ENCODE data around the gene BAZ1B.

The BAZ1B gene

DNA sequence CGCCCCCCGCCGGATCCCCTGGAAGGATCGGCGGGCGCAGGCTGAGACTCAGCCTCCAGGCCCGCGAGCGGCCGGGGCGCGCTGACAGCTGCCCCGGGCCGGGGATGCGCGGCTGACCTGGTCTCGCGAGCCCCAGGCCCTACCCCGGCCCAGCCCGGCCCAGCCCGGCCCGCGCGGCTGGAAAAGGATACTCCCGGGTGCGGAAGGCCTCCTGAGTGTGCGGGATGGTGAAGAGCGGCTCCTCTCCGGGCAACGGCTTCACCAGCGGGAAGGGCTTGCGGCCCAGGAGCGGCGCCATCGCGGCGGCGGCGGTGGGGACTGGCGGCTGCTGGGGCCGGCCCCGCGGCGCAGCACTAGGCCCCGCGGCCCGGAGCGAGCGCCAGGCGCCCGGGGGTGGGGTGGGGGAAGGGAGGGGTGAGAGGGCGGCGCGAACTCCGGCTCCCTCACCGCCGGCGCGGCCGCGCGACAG is 423 bp downstream of the BAZ1B start:
- peaks cover 22% of the 10 kb centered on the region for H4K20me1 ChIP-seq (ENCODE audit: low read depth, low read length)
- peak overlapping the region; percentile 92 for H3K4me2 ChIP-seq (ENCODE audit: low read depth, low read length, poor library complexity, severe bottlenecking)
- peaks cover 31% of the 10 kb centered on the region for H3F3A ChIP-seq (ENCODE audit: insufficient read depth)
- H2AFZ ChIP-seq (ENCODE audit: low read depth, low read length, severe bottlenecking), result no peak overlapping the region
- H3K9me3 ChIP-seq (ENCODE audit: insufficient read depth, low read length), result no peaks in the 10 kb centered on the region
- peak overlapping the region; percentile 81 for H3K27ac ChIP-seq (ENCODE audit: low read depth, low read length)
- peaks cover 22% of the 10 kb centered on the region for H3K36me3 ChIP-seq (ENCODE audit: low read length)
- no peaks in the 10 kb centered on the region for H3K27me3 ChIP-seq (ENCODE audit: low read length)
- peaks cover 56% of the 10 kb centered on the region for H3K79me2 ChIP-seq (ENCODE audit: insufficient read depth, low read length)
- TF ChIP-seq, protein P1, sequence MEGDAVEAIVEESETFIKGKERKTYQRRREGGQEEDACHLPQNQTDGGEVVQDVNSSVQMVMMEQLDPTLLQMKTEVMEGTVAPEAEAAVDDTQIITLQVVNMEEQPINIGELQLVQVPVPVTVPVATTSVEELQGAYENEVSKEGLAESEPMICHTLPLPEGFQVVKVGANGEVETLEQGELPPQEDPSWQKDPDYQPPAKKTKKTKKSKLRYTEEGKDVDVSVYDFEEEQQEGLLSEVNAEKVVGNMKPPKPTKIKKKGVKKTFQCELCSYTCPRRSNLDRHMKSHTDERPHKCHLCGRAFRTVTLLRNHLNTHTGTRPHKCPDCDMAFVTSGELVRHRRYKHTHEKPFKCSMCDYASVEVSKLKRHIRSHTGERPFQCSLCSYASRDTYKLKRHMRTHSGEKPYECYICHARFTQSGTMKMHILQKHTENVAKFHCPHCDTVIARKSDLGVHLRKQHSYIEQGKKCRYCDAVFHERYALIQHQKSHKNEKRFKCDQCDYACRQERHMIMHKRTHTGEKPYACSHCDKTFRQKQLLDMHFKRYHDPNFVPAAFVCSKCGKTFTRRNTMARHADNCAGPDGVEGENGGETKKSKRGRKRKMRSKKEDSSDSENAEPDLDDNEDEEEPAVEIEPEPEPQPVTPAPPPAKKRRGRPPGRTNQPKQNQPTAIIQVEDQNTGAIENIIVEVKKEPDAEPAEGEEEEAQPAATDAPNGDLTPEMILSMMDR (IDR thresholded peaks at IDR 0.05; ENCODE audit: insufficient read depth, low read length, poor library complexity, severe bottlenecking), result no peak
- TF ChIP-seq EZH2phosphoT487 (conservative IDR thresholded peaks at IDR 0.05; ENCODE audit: low read length), result no peak
- H3K9me2 ChIP-seq (replicated peaks; ENCODE audit: insufficient read depth, low read length), result no peaks in the 10 kb centered on the region
- peak overlapping the region; percentile 99 for H3K9ac ChIP-seq (ENCODE audit: low read length)
- H3K4me3 ChIP-seq (ENCODE audit: insufficient read depth, low read length, poor library complexity, severe bottlenecking), result peak overlapping the region; percentile 72

- Histone ChIP-seq H3F3A (ENCODE audit: insufficient read depth) (peaks cover 26% of the 10 kb centered on the region), H2AFZ (ENCODE audit: low read depth, low read length, severe bottlenecking) (no peak overlapping the region), H3K4me2 (ENCODE audit: low read depth, low read length, poor library complexity, severe bottlenecking) (peak overlapping the region; percentile 92), H3K27ac (ENCODE audit: low read depth, low read length) (peak overlapping the region; percentile 81), H3K27me3 (ENCODE audit: low read length) (no peaks in the 10 kb centered on the region), H3K79me2 (ENCODE audit: insufficient read depth, low read length) (peaks cover 63% of the 10 kb centered on the region), H3K9ac (ENCODE audit: low read length) (peak overlapping the region; percentile 99), H4K20me1 (ENCODE audit: low read depth, low read length) (peaks cover 22% of the 10 kb centered on the region), H3K36me3 (ENCODE audit: low read length) (peaks cover 26% of the 10 kb centered on the region), H3K9me2 (replicated peaks; ENCODE audit: insufficient read depth, low read length) (no peaks in the 10 kb centered on the region), H3K4me3 (ENCODE audit: insufficient read depth, low read length, poor library complexity, severe bottlenecking) (peak overlapping the region; percentile 72), H3K9me3 (ENCODE audit: insufficient read depth, low read length) (no peaks in the 10 kb centered on the region)
- TF ChIP-seq EZH2phosphoT487 (conservative IDR thresholded peaks at IDR 0.05; ENCODE audit: low read length), result no peak
- TF ChIP-seq, protein P1 (IDR thresholded peaks at IDR 0.05; ENCODE audit: insufficient read depth, low read length, poor library complexity, severe bottlenecking), result no peak
Observed at GRCh38 chr7:73520673-73521635, 1.1 kb downstream of the BAZ1B start.

DNA sequence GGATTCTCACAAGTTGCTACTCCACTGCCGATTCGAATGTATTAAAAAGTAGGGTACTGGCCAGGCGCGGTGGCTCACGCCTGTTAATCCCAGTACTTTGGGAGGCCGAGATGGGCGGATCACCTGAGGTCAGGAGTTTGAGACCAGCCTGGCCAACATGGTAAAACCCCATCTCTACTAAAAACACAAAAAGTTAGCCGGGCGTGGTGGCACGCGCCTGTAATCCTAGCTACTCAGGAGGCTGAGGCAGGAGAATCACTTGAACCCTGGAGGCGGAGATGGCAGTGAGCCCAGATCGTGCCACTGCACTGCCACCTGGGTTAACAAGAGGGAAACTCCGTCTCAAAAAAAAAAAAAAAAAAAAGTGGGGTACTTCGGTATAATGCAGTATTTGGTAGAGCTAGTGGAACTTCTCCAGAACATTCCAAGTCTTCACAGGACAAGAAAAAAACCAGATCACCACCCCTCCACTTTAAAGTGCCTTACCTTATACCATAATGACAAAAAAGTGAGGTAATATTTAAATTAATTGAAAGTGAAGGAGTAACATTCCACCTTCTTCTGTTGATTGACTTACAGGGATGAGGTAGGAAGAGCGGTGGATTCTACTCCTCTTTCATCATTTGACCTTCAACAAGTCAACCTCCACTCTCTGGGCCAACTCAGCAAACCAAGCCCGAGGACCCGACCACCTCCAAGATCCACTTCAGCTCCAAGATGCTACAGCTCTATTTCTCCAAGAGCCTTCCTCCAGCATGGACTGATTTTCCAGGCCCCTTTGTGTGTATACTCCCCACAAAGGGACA is 2.0 kb downstream of the BAZ1B start:
- Histone ChIP-seq H3K79me2 (ENCODE audit: insufficient read depth, low read length) (peaks cover 72% of the 10 kb centered on the region), H3K4me3 (ENCODE audit: insufficient read depth, low read length, poor library complexity, severe bottlenecking) (peak overlapping the region; percentile 72), H3K9ac (ENCODE audit: low read length) (peak overlapping the region; percentile 99), H3K4me2 (ENCODE audit: low read depth, low read length, poor library complexity, severe bottlenecking) (peak overlapping the region; percentile 92), H3K9me2 (replicated peaks; ENCODE audit: insufficient read depth, low read length) (no peaks in the 10 kb centered on the region), H3F3A (ENCODE audit: insufficient read depth) (peaks cover 18% of the 10 kb centered on the region), H4K20me1 (ENCODE audit: low read depth, low read length) (peaks cover 22% of the 10 kb centered on the region), H3K27me3 (ENCODE audit: low read length) (no peaks in the 10 kb centered on the region), H3K9me3 (ENCODE audit: insufficient read depth, low read length) (no peaks in the 10 kb centered on the region), H2AFZ (ENCODE audit: low read depth, low read length, severe bottlenecking) (no peak overlapping the region), H3K27ac (ENCODE audit: low read depth, low read length) (peak overlapping the region; percentile 81), H3K36me3 (ENCODE audit: low read length) (peaks cover 32% of the 10 kb centered on the region)
- TF ChIP-seq, protein P1 (IDR thresholded peaks at IDR 0.05; ENCODE audit: insufficient read depth, low read length, poor library complexity, severe bottlenecking), result no peak
- TF ChIP-seq EZH2phosphoT487 (conservative IDR thresholded peaks at IDR 0.05; ENCODE audit: low read length), result no peak

All from SU-DHL-6 (cell line).